ENCODE results near the gene VAV2. TPM values are rescaled to one million over a fixed set of nuclear protein-coding genes. Genes with fewer than 3 reads are reported as not detected.

VAV2 gene
- total and polyA plus RNA-seq, 2 experiments from 2014 or later, result 8.1 to 28.9 TPM

GRCh38 chr9:133773889-133774655 is 218.1 kb downstream of the VAV2 start:
- Histone ChIP-seq H3F3A (replicated peaks; ENCODE audit: low read depth) (no peaks in the 10 kb centered on the region), H4K20me1 (replicated peaks; ENCODE audit: insufficient read depth) (no peaks in the 10 kb centered on the region), H2AFZ (no peak overlapping the region), H3K27ac (ENCODE audit: low read depth) (no peak overlapping the region), H3K4me1 (ENCODE audit: insufficient read depth) (no peaks in the 10 kb centered on the region), H3K4me3 (no peak overlapping the region), H3K27me3 (ENCODE audit: insufficient read depth) (no peaks in the 10 kb centered on the region), H3K9me2 (ENCODE audit: insufficient read depth) (no peaks in the 10 kb centered on the region), H3K79me2 (replicated peaks; ENCODE audit: insufficient read depth) (no peaks in the 10 kb centered on the region), H3K36me3 (ENCODE audit: insufficient read depth) (no peaks in the 10 kb centered on the region), H3K4me2 (no peak overlapping the region)
- Mint-ChIP-seq H3K36me3 (ENCODE audit: low read depth) (peaks cover 6% of the 10 kb centered on the region; the same call in 2 of the 3 replicates), H3K27me3 (ENCODE audit: insufficient read depth, low read depth, poor library complexity) (peaks cover 6% of the 10 kb centered on the region), H3K4me3 (no peak overlapping the region), H3K27ac (no peak overlapping the region), H3K4me1 (no peaks in the 10 kb centered on the region), H3K9me3 (no peaks in the 10 kb centered on the region)
- DNase-seq (ENCODE audit: low spot score) (no peak), ATAC-seq (no peak)
- TF ChIP-seq ZNF331 (CRISPR knock-in tag; IDR thresholded peaks at IDR 0.05; ENCODE audit: low read depth) (no peak), EZH2phosphoT487 (IDR thresholded peaks at IDR 0.05; ENCODE audit: unreplicated experiment) (no peak), ETS1 (IDR thresholded peaks at IDR 0.05) (no peak), STAT1 (IDR thresholded peaks at IDR 0.05; ENCODE audit: unreplicated experiment) (no peak), EZH2 (IDR thresholded peaks at IDR 0.05; ENCODE audit: low read depth, unreplicated experiment) (no peak), CREB1 (CRISPR knock-in tag; IDR thresholded peaks at IDR 0.05; ENCODE audit: low read depth) (no peak), ZNF462 (CRISPR knock-in tag; IDR thresholded peaks at IDR 0.05) (no peak), JUNB (IDR thresholded peaks at IDR 0.05; ENCODE audit: unreplicated experiment) (no peak), REST (IDR thresholded peaks at IDR 0.05; ENCODE audit: unreplicated experiment) (no peak), ZNF114 (CRISPR knock-in tag; IDR thresholded peaks at IDR 0.05) (no peak), POLR2AphosphoS5 (IDR thresholded peaks at IDR 0.05; ENCODE audit: low read depth) (no peak), NANOG (IDR thresholded peaks at IDR 0.05; ENCODE audit: borderline replicate concordance) (no peak)
- TF ChIP-seq, protein P1, sequence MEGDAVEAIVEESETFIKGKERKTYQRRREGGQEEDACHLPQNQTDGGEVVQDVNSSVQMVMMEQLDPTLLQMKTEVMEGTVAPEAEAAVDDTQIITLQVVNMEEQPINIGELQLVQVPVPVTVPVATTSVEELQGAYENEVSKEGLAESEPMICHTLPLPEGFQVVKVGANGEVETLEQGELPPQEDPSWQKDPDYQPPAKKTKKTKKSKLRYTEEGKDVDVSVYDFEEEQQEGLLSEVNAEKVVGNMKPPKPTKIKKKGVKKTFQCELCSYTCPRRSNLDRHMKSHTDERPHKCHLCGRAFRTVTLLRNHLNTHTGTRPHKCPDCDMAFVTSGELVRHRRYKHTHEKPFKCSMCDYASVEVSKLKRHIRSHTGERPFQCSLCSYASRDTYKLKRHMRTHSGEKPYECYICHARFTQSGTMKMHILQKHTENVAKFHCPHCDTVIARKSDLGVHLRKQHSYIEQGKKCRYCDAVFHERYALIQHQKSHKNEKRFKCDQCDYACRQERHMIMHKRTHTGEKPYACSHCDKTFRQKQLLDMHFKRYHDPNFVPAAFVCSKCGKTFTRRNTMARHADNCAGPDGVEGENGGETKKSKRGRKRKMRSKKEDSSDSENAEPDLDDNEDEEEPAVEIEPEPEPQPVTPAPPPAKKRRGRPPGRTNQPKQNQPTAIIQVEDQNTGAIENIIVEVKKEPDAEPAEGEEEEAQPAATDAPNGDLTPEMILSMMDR (conservative IDR thresholded peaks at IDR 0.05; ENCODE audit: low read depth in 2 of 2), result no peak

Data from GM23338 (cell line).